HS-27A (cell line): Measurements from ENCODE around the gene CTSH.
A peak's percentile ranks its signal among the peaks of the same experiment; 100 is the strongest.
"Not testable (repeated sequence)": the region's sequence is repeated elsewhere in the genome, so short reads cannot be mapped to it uniquely, and the experiment has no call there.

Source experiments
- DNase-seq: peaks from one replicate; pipeline ENCODE4 v3.0.0-alpha.2; 2012; ENCODE audit warnings: low read depth, missing footprints

The CTSH gene

DNA sequence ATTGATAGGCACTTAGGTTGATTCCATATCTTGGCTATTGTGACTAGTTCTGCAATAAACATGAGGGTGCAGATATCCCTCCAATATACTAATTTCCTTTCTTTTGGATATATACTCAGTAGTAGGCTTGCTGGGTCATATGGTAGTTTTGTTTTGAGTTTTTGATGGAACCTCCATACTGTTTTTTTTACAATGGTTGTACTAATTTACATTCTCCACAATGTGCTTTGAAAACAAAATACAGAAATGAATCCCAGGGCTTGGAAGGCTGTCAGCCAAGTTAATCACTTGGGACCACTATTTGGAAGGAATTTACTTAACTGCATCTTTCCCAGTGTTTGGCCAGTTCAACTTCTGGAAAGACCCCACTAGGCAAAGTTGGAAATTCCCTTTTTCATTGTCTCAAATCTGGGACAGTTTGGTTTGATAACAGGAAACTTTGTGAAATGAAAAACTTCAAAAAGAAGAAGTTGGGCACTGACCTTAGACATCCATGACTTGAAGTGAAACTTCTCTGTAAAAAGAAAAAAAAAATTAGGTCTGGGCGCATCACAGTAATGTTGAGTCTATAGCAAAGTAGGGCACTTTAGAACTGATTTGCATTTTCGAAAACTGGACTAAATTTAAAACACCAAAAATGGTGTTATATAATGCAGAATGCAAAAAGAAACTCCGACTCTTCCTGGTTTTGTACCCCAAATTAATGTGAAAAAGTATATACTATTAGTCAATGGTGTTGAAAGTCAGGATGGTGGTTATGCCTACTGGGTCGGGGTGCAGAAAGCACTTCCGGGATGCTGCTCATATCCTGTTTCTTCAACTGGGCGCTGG, 6.0 kb downstream of the CTSH start:
- DNase-seq: no peak

DNA sequence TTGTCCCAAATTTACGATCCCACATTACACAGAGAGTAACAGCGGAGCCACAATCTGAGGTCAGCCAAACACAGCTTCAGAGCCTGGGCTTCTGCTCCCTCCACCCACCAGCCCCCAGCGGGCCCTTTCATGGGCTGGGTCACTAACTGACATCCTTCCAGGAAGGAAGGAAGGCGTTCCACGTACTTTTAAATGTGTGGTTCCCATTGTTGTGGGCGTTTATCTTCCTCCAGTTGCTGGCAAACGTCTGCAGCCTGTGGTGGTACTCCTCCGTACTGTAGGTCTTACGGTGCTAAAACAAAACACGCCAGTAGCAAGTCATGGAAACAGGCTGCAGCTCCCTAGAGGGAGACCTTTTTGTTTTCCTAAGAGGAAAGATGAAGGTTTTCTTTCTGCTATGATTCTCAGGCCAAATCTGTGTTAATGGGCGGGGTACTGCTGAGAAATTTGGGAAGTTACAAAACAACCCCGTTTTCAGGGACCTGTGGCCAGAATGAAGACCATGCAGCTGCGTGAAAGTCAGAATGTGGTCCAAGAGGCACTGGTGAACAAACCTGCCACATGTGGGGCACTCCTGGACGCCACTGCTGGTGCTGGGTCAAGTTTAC, 7.6 kb downstream of the CTSH start:
- no peak for DNase-seq

DNA sequence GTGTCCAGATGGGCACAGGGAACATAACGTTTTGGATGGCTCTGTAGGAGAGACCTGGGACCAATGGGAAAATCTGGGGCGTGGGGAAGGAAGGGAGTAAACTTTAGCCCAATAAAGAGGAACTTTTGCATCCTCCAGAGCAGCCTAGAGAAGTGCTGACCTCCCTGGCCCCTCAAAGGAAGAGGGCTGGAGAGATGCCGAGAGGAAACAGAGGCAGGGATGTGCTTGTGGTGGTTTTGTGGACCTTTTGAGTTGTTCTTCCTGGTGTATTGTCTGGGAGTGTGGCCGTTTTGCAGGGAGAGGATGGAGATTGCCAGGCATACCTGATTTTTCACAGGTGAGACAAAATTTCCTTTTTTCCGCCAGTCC, 10.2 kb downstream of the CTSH start:
- DNase-seq: no peak

DNA sequence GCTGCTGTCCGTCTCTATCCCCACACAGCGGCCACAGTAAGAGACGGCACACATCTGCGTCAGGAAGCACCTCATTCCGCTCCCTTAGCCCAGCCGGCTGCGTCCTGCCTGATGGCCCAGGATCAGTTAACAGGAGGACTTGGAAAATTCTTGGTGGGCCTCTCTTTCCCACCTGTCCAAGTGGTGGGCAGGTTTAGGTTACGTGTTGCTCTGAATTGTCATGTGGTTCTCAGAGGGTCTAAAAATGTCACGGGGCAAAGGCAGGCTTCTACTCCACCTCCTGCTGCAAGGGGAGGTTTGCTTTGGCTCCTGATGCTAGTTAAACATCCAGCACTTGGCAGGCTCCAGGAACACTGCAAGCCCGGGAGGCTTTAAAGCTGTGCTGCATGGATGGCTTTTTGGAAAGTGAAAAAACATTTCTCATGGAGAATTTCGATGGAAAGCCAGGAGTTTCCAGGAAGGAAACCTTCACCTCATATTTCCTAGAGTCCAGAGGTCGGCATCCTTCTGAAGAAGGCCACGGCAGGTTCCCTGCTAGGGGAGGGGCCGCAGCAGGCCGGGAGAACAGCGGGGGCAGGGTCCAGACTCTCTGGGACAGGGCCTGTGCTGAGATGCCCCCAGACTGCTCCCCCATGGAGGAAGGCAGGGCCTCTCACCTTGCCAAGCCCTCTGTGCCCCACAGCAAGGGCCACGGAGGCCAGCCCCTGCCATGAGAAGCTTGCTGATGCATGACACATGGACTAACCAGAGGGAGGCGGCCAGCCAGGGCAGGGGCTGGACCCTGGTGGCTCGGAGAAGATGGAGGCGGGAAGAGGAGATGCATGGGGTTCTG, 10.8 kb downstream of the CTSH start:
- DNase-seq: no peak

- DNase-seq: no peak
Observed at GRCh38 chr15:78933187-78933822, 11.5 kb downstream of the CTSH start.

DNA sequence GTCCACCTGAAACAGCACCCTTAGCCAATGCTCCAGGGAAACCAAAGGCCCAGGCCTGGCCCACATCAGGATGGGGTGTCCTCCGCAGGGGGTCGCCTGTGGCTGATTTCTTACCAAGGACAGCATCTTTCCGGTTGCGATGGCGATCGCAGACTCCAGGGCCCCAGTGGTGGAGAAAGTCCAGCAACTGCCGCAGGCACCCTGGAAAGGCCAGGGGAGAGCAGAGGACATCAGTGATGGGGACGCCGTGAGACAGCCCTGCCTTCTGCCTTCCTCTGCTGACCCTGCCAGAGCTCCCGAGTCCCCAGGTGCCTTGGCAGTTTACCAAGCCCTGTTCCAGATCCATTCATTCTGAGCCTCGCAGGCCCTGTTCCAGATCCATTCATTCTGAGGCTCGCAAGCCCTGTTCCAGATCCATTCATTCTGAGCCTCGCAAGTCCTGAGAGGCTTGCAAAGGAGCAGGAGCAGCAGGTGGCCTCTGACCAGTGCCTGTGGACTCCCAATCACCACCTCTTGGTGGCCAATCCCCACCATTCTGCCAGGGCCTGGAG, 12.5 kb downstream of the CTSH start:
- no peak for DNase-seq

- DNase-seq: no peak
Observed at GRCh38 chr15:78931439-78932257, 13.2 kb downstream of the CTSH start.

- DNase-seq: peak; percentile 66
Observed at GRCh38 chr15:78930577-78931388, 14.1 kb downstream of the CTSH start.

- no peak for DNase-seq
Observed at GRCh38 chr15:78929536-78930264, 15.1 kb downstream of the CTSH start.

- DNase-seq: no peak
Observed at GRCh38 chr15:78928616-78929093, 16.2 kb downstream of the CTSH start.

DNA sequence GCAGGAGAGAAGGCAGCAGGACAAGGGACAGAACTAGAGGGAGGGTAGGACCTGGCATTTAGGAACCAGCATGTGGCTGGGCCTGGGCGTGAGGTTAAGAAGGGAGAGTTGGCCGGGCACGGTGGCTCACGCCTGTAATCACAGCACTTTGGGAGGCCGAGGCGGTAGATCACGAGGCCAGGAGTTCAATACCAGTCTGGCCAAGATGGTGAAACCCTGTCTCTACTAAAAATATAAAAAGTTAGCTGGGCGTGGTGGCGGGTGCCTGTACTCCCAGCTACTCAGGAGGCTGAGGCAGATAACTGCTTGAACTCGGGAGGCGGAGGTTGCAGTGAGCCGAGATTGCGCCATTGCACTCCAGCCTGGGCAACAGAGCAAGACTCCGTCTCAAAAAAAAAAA, 16.7 kb downstream of the CTSH start:
- DNase-seq: not testable (repeated sequence)

- no peak for DNase-seq
Observed at GRCh38 chr15:78927077-78927790, 17.6 kb downstream of the CTSH start.

DNA sequence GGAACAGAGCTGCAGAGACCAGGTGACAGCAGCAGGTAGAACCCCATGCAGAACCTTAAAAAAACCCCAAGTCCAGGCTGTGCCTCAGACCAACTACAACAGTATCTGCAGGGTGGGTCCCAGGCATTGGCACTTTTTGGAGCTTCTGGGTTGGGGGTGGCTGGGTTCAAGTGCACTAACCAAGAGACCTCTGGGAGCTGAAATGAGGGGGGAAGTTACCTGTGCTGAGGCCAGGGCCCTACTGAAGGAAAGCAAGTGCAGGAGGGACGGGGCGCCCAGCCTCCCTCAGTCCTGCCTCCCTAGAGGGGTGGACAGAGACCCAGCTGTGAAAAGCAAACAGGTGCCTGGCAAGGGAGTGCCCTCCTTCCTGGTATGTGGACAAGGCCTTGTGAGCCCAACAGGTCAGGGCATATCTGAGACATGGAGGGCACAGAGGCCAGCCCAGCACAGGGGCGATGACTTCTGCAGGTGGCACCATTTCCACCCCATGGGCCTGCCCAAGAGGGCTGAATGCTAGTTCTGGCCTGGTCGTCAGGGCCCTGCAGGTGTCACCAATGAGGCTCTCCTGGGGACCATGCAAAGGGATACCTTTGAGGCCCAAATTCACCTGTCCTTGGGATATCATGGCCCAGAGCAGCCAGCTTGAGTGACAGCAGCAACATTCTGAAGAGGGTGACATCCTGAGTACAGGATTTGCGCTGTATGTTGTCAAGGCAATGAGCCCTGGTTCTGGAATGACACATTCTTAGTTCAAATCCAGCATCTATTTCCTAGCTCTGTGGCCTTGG, 18.7 kb downstream of the CTSH start:
- no peak for DNase-seq

GRCh38 chr15:78925076-78925624, 19.7 kb downstream of the CTSH start:
- DNase-seq: no peak

DNA sequence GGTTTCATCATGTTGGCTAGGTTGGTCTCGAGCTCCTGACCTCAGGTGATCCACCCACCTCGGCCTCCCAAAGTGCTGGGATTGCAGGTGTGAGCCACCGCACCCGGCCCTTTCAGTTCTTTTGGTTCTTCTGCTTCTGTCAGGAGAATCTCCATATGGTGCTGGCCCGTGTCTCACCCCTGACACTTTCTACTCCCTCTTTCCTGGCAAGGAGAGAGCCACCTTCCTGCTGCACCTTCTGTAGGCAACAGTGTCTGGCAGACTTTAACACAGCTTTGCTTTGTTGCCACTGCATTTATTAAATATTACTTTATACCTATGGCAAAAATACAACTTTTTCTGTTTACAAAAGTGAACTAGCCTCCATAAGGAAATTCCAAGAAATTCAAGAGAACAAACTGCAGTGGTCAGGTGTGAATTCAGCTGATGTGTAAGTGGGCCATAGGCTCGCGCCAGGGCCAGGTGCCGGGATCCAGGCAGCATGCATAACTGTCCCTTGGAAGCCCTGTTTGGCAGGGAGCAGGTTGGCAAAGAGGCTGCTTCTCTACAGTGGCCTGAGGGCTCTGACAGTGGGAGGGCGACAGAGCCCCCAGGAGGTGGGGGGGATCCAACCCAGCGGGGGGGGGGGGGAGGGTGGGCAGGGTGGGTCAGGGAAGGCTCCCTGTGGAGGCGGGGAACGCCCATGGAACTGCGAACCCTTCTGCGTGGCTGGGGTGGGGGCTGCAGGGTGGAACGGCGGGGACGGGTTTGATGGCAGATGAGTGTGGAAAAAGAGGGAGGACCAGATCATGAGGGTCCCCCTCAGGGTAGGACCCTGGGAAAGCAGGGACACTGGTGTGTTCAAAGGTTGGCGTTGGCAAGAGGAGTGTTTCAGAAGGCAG, 21.1 kb downstream of the CTSH start:
- DNase-seq: no peak

DNA sequence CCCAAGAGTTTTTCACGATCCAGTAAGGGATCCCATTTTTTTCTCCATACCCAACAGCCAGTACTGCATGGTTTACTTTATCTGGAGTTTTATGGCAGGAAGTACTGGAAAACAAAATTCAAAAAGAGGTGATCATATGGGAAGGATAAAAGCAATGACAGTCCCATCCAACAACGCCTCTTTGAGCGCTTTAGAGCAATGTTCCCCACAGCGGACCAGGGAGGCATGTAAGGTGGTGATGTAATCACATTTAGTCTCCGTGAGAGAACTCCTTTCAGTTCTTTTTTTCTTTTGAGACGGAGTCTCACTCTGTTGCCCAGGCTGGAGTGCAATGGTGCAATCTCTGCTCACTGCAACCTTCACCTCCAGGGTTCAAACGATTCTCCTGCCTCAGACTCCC, 21.8 kb downstream of the CTSH start:
- no peak for DNase-seq

- no peak for DNase-seq
Observed at GRCh38 chr15:78922527-78922926, 22.3 kb downstream of the CTSH start.
